Measurements from ENCODE around the gene MSX2.
A peak's percentile ranks its signal among the peaks of the same experiment; 100 is the strongest.

The MSX2 gene

DNA sequence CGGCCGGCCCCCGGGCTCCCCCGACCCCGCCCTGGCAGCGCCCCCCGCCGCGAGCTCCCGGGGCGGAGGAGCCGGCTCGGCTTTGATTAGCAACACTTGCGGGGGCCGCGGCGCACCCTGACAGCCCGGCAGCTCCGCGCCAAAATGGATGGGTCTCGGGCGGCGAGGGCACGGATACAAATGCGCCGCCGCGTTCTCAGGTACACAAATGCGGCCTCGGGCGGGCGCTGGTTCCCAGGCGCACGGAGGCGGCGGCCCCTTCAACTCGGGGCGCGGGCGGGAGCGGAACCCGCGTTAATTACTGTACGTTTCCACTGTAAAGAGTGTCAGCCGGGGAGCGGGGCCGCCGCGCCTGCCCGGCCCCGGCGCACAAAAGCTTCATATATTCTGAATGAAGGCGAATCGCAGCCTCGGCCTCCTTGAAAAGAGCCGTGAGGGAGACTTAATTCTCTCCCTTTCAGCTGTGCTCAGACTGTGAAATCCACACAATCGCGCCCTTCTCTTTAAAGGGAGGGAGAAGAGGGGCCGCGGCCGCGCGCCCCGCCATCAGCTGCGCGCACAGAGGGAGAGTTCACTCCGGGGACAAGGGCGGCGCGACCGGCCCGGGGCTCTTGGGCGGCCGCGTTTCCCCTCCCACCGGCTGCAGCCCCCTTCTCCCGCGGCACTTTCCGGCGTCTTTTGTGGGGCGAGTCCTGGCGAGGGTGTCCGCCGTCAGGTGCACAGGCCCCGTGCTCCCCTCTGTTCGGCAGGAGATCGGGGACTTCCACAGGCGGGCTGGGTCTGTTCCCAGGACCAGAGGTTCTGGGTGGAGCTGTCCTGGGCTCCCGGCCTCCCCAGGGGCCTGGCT lies 27.0 kb downstream of the MSX2 start (continued):
- TF ChIP-seq, protein P1, sequence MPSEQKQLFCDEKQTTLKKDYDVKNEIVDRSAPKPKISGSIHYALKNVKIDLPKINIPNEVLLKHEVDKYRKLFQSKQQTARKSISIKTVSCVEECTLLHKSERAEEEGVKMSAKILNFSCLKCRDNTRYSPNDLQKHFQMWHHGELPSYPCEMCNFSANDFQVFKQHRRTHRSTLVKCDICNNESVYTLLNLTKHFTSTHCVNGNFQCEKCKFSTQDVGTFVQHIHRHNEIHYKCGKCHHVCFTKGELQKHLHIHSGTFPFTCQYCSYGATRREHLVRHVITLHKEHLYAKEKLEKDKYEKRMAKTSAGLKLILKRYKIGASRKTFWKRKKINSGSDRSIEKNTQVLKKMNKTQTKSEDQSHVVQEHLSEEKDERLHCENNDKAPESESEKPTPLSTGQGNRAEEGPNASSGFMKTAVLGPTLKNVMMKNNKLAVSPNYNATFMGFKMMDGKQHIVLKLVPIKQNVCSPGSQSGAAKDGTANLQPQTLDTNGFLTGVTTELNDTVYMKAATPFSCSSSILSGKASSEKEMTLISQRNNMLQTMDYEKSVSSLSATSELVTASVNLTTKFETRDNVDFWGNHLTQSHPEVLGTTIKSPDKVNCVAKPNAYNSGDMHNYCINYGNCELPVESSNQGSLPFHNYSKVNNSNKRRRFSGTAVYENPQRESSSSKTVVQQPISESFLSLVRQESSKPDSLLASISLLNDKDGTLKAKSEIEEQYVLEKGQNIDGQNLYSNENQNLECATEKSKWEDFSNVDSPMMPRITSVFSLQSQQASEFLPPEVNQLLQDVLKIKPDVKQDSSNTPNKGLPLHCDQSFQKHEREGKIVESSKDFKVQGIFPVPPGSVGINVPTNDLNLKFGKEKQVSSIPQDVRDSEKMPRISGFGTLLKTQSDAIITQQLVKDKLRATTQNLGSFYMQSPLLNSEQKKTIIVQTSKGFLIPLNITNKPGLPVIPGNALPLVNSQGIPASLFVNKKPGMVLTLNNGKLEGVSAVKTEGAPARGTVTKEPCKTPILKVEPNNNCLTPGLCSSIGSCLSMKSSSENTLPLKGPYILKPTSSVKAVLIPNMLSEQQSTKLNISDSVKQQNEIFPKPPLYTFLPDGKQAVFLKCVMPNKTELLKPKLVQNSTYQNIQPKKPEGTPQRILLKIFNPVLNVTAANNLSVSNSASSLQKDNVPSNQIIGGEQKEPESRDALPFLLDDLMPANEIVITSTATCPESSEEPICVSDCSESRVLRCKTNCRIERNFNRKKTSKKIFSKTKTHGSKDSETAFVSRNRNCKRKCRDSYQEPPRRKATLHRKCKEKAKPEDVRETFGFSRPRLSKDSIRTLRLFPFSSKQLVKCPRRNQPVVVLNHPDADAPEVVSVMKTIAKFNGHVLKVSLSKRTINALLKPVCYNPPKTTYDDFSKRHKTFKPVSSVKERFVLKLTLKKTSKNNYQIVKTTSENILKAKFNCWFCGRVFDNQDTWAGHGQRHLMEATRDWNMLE (tag by site-specific recombination; conservative IDR thresholded peaks at IDR 0.05; ENCODE audit: low read depth): no peak
- TF ChIP-seq ZNF184 (tag by site-specific recombination; IDR thresholded peaks at IDR 0.05) (peak; percentile 30; the same call in 1 of the 2 replicates), ZBTB26 (tag by site-specific recombination; optimal IDR thresholded peaks at IDR 0.05) (peak; percentile 96), KLF9 (tag by site-specific recombination; IDR thresholded peaks at IDR 0.05; ENCODE audit: low read depth) (no peak), ZNF221 (tag by site-specific recombination; IDR thresholded peaks at IDR 0.05; ENCODE audit: borderline replicate concordance) (no peak), ZNF626 (tag by site-specific recombination; IDR thresholded peaks at IDR 0.05) (no peak), ZNF664 (tag by site-specific recombination; IDR thresholded peaks at IDR 0.05) (no peak), ZBTB49 (tag by site-specific recombination; IDR thresholded peaks at IDR 0.05; ENCODE audit: low read depth) (no peak), ZNF280C (tag by site-specific recombination; IDR thresholded peaks at IDR 0.05) (no peak), ZNF624 (tag by site-specific recombination; IDR thresholded peaks at IDR 0.05) (no peak), ZNF48 (tag by site-specific recombination; IDR thresholded peaks at IDR 0.05) (no peak), ZNF701 (tag by site-specific recombination; IDR thresholded peaks at IDR 0.05) (no peak), ZNF155 (tag by site-specific recombination; IDR thresholded peaks at IDR 0.05) (no peak), PRDM1 (tag by site-specific recombination; IDR thresholded peaks at IDR 0.05) (no peak), TRIM28 (IDR thresholded peaks at IDR 0.05; ENCODE audit: borderline replicate concordance, low read length) (no peak), ZEB2 (tag by site-specific recombination; IDR thresholded peaks at IDR 0.05) (peak; percentile 54), ZSCAN5A (tag by site-specific recombination; IDR thresholded peaks at IDR 0.05) (no peak), TCF7L2 (IDR thresholded peaks at IDR 0.05; ENCODE audit: borderline replicate concordance, low read depth, low read length) (no peak; the same call in 1 of the 2 replicates), ZNF202 (tag by site-specific recombination; IDR thresholded peaks at IDR 0.05; ENCODE audit: borderline replicate concordance) (no peak), ZNF311 (tag by site-specific recombination; IDR thresholded peaks at IDR 0.05; ENCODE audit: borderline replicate concordance) (no peak)
- TF ChIP-seq, protein P2, sequence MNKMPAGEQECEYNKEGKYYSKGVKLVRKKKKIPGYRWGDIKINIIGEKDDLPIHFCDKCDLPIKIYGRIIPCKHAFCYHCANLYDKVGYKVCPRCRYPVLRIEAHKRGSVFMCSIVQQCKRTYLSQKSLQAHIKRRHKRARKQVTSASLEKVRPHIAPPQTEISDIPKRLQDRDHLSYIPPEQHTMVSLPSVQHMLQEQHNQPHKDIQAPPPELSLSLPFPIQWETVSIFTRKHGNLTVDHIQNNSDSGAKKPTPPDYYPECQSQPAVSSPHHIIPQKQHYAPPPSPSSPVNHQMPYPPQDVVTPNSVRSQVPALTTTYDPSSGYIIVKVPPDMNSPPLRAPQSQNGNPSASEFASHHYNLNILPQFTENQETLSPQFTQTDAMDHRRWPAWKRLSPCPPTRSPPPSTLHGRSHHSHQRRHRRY (tag by site-specific recombination; IDR thresholded peaks at IDR 0.05): no peak
- TF ChIP-seq, protein P3, sequence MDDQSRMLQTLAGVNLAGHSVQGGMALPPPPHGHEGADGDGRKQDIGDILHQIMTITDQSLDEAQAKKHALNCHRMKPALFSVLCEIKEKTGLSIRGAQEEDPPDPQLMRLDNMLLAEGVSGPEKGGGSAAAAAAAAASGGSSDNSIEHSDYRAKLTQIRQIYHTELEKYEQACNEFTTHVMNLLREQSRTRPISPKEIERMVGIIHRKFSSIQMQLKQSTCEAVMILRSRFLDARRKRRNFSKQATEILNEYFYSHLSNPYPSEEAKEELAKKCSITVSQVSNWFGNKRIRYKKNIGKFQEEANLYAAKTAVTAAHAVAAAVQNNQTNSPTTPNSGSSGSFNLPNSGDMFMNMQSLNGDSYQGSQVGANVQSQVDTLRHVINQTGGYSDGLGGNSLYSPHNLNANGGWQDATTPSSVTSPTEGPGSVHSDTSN (CRISPR knock-in tag; IDR thresholded peaks at IDR 0.05): no peak

All from HEK293 (cell line).